ENCODE measurements around the gene MTAP.

The MTAP gene

DNA sequence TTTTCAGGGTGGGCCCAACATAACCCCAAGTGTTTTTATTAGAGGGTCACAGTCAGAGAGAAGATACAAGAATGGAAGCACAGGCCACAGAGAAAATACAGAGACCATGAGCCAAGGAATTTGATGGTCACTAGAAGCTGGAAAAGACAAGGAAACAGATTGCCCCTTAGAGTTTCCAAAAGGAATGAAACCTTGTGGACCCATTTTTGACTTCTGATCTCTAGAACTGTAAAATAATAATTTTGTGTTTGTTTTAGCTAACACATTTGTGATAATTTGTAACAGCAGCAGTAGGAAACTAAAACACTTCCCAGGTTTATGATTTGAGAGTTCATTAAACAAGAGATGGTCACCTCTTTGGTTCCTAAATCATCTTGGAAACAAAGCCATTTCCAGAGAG lies 169.9 kb downstream of the MTAP start:
- DNase-seq = no peak

DNA sequence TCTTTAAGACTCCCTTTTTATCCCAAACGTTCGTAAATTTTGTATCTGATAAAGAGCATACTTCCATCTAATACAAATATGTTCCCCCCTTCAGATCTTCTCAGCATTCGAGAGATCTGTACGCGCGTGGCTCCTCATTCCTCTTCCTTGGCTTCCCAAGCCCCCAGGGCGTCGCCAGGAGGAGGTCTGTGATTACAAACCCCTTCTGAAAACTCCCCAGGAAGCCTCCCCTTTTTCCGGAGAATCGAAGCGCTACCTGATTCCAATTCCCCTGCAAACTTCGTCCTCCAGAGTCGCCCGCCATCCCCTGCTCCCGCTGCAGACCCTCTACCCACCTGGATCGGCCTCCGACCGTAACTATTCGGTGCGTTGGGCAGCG lies 171.9 kb downstream of the MTAP start:
- DNase-seq = no peak

DNA sequence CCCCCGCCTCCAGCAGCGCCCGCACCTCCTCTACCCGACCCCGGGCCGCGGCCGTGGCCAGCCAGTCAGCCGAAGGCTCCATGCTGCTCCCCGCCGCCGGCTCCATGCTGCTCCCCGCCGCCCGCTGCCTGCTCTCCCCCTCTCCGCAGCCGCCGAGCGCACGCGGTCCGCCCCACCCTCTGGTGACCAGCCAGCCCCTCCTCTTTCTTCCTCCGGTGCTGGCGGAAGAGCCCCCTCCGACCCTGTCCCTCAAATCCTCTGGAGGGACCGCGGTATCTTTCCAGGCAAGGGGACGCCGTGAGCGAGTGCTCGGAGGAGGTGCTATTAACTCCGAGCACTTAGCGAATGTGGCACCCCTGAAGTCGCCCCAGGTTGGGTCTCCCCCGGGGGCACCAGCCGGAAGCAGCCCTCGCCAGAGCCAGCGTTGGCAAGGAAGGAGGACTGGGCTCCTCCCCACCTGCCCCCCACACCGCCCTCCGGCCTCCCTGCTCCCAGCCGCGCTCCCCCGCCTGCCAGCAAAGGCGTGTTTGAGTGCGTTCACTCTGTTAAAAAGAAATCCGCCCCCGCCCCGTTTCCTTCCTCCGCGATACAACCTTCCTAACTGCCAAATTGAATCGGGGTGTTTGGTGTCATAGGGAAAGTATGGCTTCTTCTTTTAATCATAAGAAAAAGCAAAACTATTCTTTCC lies 172.4 kb downstream of the MTAP start:
- no peak for DNase-seq

DNA sequence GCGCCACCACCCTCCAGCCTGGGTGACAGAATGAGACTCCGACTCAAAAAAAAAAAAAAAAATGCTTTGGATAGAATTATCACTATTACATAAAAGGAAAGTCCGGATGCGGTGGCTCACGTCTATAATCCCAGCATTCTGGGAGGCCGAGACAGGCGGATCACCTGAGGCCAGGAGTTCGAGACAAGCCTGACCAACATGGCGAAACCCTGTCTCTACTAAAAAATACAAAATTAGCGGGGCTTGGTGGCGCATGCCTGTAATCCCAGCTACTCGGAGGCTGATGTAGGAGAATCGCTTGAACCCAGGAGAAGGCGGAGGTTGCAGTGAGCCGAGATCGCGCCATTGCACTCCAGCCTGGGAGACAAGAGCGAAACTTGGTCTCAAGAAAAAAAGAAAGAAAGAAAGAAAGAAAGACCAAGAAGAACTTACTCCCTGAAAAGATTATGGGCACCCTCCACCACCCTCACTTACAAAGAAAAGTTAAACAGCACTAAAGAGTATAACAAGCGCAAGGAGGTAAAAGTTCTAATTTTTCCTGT lies 174.0 kb downstream of the MTAP start:
- no peak for DNase-seq

DNA sequence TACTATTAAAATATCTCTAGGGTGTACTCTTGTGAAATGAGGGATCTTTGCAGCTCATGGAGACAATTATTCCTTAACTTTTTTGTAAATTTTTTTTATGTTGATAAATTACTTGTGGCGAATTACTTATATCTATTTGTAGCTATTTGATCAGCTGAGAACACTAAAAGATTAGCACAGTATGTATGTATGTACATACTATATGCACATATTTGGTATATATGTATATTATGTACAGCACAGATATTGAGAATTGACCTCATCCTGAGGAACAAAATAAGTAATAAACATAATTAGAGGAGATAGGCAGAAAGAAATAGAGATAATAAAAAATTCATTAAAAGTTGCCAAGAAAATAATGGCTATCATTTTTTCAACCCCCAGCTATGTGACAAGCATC lies 180.0 kb downstream of the MTAP start:
- DNase-seq = no peak

DNA sequence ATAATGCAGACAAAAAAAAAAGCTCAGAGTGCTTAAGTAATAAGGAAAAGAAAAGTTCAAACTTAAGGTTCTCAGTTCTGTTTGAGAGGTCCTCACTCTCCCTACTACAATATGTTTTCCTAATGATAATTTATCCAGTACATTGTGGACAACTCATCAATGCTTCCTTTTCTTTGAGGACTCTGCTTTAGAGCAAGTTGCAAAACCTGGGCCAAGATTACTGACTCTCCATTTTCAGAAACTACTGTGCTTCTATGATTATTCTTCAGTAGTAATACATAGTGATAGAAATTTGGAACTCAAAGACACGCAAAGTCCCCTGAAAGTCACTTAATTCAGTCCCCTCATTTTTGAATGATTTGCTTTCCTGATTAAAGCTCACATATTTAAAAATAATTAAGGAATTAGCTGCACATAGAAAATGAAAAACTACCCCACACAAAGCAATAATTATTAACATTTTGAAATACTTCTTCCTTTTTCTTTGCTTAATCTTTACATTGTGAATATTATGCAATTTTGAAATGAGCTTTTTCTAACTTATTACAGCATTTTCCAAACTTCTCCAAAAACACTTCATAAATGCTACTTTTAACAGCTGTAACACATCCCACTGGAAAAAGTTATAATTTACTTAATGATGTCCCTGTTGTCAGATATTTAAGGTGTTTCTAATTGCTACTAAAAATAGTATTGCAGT lies 180.6 kb downstream of the MTAP start:
- DNase-seq = no peak

DNA sequence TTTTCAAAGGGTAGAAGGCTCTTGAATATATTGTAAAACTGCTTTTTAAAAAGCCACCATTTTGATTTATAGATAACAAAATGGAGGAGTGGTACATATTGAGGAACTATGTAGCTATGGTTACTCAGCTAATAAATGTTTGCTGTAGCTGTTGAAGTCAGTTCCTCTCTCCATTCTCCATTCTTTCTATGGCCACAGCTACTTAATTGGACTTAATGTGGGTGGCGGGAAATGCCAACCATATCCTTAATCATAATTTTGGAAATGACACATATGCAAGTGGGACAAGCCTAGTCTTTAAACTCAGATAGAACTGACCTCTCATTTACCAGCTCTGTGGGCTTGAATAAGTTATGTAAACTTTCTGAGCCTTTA lies 181.1 kb downstream of the MTAP start:
- no peak for DNase-seq

DNA sequence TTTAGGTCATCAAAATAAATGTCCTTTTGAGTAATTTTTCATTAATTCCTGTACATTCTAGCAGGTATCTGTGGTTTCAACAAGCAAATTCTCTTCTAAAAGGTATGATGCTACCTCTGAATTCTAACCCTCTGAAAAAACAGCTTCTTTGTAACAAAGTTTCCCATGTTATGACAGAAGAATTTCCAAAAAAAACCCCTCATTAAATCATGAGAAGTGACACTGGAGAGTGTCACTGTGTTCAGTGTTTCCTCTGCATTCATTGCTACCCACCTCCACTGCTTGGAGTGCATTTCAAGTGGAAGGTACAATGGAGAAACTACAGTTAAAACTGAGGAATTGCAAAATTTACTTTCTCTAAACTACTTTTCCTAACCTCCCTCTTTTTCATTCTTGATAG lies 181.7 kb downstream of the MTAP start:
- DNase-seq = no peak

DNA sequence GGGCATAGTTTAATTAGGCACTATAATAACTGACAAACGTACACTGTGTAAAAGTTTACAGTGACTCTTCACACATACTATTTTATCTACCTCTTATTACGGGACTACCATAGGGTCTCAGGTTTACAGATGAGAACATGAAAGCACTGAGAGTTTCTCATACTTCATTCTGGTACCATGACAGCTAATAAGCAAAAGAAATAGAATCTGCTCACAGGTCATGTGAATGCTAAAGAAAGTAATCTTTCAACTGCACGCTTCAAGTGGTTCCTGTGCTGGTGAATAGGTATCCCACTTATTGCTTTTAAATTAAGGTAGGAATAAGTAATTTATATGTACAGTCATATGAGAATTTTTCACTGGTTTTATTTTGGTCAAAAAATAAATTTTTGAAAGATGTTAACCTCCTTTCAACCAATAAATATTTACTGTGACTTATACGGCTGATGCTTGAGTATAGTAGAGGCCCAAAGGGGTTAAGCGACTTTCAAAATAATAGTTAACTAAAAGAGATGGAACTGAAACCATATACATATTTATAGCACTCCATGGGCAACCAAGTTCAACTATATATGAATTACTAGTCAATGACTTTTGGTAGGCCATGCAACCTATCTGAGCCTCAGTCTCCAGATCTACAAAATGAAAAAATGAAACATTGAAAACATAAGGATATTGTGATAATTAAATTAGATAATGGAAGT lies 183.7 kb downstream of the MTAP start:
- no peak for DNase-seq

Measured in activated CD4-positive, CD25-positive, alpha-beta regulatory T cell (primary cell).